Effector memory CD4-positive, alpha-beta T cell (primary cell): ENCODE measurements around the gene AACS.
A peak's percentile ranks its signal among the peaks of the same experiment; 100 is the strongest.

ENCODE experiments used
- DNase-seq, 3 donors: peaks; one replicate each; pipeline ENCODE4 v3.0.0-alpha.2; 2020
- H3K27ac ChIP-seq: 2 replicates; pipeline ENCODE4 v1.7.0; 2013; ENCODE audit warnings: mild to moderate bottlenecking, low read length, moderate library complexity; ENCODE audit not compliant: insufficient read depth, poor library complexity, severe bottlenecking
- H3K27me3 ChIP-seq: replicated peaks from 2 replicates; pipeline ENCODE4 v1.7.0; 2013; ENCODE audit warnings: mild to moderate bottlenecking, low read length; ENCODE audit not compliant: insufficient read depth, control insufficient read depth, poor library complexity, severe bottlenecking
- H3K36me3 ChIP-seq: 2 replicates; pipeline ENCODE4 v1.7.0; 2013; ENCODE audit warnings: mild to moderate bottlenecking, low read length, moderate library complexity; ENCODE audit not compliant: control insufficient read depth, insufficient read depth
- H3K4me1 ChIP-seq: 2 replicates; pipeline ENCODE4 v1.7.0; 2013; ENCODE audit warnings: low read length, mild to moderate bottlenecking; ENCODE audit not compliant: control insufficient read depth, insufficient read depth, poor library complexity, severe bottlenecking
- H3K4me3 ChIP-seq: 2 replicates; pipeline ENCODE4 v1.7.0; 2013; ENCODE audit warnings: low read length, low read depth, mild to moderate bottlenecking; ENCODE audit not compliant: insufficient read depth, poor library complexity, severe bottlenecking
- H3K9me3 ChIP-seq: 2 replicates; pipeline ENCODE4 v1.7.0; 2013; ENCODE audit warnings: mild to moderate bottlenecking, low read length, moderate library complexity; ENCODE audit not compliant: control insufficient read depth

AACS gene

DNA sequence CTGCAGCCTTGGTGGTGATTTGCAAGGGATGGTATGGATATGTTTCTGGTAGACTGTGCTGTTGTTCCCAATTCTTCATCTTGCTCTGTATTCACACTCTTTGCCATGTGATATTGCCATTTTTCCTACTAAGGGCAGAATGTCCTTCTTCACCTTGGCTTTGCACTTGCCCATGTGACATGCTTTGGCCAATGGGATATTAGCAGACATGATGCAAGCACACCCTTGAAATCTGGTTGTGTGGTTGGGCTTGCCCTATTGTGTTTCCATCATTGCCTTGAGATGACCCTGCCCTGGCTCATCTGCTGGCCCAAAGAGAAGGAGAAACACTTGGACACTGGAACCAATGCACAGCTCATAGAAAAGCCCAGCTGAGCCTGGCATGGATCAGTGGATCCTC is 110.3 kb downstream of the AACS start:
- H3K27ac ChIP-seq, result no peak overlapping the region
- no peaks in the 10 kb centered on the region for H3K27me3 ChIP-seq
- no peaks in the 10 kb centered on the region for H3K36me3 ChIP-seq
- no peaks in the 10 kb centered on the region for H3K9me3 ChIP-seq
- DNase-seq, result no peak
- H3K4me1 ChIP-seq, result no peaks in the 10 kb centered on the region
- H3K4me3 ChIP-seq, result no peak overlapping the region

DNA sequence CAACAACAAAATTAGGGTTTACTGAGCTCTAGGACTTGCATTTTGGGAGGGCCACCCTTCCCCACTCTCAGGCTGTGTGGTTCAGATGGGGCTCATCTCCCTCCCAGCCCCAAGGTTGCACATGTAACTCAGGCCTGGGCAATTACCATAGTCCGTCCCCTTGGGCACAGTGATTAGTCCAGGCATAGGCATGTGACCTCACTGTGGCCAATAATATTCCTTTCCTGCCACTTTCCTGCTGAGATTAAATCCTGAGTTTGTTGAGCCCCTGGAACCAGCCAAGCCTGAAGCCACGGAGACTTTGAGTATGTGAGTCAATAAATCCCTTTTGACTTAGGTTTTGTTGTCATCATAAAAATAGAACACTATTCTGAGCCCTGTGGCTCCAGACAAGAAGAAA is 113.0 kb downstream of the AACS start:
- no peaks in the 10 kb centered on the region for H3K9me3 ChIP-seq
- peaks cover under 1% of the 10 kb centered on the region for H3K27me3 ChIP-seq
- peaks cover 1% of the 10 kb centered on the region for H3K4me1 ChIP-seq
- no peak overlapping the region for H3K27ac ChIP-seq
- DNase-seq, result no peak
- no peak overlapping the region for H3K4me3 ChIP-seq
- H3K36me3 ChIP-seq, result no peaks in the 10 kb centered on the region

DNA sequence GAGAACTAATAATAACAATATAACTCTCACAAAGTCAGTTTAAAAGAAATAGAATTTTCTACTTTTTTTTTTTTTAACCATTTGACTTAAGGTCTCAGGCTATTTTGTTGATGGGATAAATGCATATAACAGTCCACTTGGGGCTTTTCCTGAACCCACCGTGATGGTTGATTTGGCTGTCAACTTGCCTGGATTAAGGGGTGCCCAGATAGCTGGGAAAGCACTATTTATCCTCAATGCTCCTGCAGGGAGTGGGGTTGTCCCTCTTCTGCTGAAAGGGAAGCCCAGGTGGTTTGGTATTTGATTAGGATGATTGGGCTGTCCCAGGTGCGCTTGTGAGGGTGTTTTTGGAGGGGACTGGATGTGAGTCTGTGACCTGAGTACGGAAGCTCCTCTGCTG is 114.9 kb downstream of the AACS start:
- no peak overlapping the region for H3K4me3 ChIP-seq
- peaks cover 18% of the 10 kb centered on the region for H3K27me3 ChIP-seq
- no peaks in the 10 kb centered on the region for H3K36me3 ChIP-seq
- no peaks in the 10 kb centered on the region for H3K9me3 ChIP-seq
- H3K4me1 ChIP-seq, result peaks cover 4% of the 10 kb centered on the region
- DNase-seq, result no peak
- no peak overlapping the region for H3K27ac ChIP-seq

DNA sequence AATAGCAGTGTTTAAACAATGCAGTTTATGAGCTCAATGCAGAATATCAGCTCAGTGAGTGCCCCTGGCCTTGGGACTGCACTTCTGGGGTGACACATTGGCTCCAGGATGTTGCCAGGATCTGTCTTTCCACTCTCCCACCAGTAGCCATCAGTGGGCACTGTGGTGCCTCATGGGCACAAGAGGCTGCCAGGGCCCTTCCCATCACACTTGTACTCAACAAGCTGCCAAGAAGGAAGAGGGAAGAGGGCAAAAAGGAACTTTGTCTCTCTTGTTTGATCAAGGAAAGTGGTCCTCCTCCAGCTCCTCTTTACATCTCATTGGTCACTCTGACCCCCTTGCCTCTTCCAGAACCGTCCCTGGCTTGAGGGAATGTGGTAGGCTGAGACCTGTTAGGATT is 115.9 kb downstream of the AACS start:
- Histone ChIP-seq H3K9me3 (no peaks in the 10 kb centered on the region), H3K4me1 (peaks cover 4% of the 10 kb centered on the region), H3K36me3 (no peaks in the 10 kb centered on the region), H3K27ac (no peak overlapping the region), H3K27me3 (peaks cover 18% of the 10 kb centered on the region), H3K4me3 (no peak overlapping the region)
- no peak for DNase-seq

DNA sequence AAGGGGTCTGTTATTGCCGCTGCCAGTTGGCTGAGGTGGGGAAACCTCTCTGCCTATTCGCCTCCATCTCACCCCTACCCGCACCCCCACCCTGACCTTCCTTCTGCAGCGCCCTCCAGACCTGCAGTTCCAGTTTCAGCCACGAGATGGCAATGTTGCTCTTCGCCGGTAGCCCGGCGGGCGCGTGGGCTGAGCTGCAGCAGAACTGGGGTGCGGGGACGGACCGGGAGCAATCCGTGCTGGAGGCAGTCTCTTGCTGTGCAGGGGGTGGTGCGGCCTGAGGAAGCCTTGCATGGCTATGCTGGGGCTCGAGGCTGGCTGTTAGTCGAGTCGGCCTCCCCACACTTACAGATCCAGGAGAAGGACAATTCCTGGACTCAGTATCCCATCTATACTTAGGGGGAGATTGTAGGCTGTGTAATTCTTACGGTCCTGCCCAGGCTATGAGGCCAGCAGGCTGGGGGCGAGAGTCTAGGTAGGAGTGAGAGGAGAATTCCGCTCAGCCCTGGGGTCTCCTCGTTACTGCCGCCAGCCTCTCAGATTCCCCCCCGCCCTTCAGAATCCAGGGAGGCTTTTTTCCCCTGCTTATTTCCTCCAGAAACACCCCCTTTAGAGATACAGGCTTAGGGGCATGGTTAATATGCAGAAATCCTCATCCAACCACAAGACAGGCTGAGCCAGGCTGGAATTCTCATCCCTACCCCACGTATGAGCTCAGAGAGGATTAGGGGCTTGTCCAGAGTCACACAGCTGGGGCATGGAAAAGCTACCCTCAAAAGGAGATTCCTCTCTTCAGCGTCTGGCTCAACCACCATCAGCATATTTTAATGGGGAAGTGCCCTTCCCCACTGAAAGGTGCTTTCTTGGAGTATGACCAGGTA is 118.2 kb downstream of the AACS start:
- Histone ChIP-seq H3K27ac (no peak overlapping the region), H3K4me1 (peaks cover 8% of the 10 kb centered on the region), H3K27me3 (peaks cover 21% of the 10 kb centered on the region), H3K4me3 (no peak overlapping the region), H3K36me3 (no peaks in the 10 kb centered on the region), H3K9me3 (no peaks in the 10 kb centered on the region)
- DNase-seq, result peak; percentile 21 to 52 (median 29)

DNA sequence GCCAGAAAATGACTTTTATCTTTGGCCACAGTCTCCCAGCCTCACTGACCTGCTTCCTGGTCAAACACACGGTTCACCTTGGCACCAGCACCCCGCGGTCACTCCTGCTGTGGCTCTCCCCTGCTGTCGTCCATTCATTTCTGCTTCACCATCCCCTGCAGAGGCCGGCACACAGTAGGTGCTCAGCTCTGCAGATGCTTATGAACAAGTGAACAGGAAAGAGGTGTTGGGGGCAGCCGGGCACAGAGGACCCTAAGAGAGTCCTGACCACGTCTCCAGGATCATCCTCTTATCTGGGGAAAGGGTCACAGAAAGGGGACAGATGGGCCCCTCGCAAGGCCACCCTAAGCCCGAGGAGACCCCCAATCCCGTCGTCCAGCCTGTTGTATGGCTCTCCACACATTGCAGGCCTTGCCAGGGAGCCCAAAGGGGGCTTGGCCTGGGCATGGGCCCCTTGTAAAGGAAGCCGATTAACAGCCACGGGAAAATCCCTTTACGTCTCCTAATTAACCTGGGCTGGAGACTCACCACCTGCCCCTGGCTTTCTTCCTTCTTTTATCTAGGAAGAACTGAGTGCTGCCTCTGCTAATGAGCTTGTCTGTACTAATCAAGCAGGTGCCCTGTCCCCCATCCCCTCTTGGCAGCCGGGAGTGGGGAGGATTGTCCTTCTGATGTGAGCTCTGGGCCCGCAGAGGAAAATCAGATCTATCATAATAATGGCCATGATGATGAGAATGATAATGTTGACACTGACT is 119.2 kb downstream of the AACS start:
- Histone ChIP-seq H3K36me3 (no peaks in the 10 kb centered on the region), H3K4me3 (no peak overlapping the region), H3K27ac (no peak overlapping the region), H3K27me3 (peaks cover 30% of the 10 kb centered on the region), H3K9me3 (no peaks in the 10 kb centered on the region), H3K4me1 (peaks cover 8% of the 10 kb centered on the region)
- DNase-seq, result no peak

DNA sequence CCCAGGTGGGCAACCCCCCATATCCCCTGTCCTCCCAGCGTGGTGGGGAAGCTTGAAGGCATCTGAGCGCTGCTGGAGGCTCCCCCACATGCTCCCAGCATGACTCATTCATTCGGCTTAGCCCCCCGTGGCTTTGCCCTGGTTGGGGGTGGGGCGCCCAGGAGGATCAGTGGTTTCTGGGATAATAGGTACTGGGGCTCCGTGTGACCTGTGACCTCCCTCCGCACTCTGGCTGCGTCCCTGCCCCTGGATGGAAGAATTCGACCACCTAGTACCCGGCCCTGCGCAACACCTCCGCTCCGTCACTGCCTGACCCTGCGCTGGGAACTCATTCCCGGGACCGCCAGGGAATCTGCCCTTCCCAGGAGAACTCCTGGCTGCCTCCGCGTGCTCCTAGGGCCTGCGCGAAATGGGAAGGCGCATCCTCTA is 120.1 kb downstream of the AACS start:
- H3K9me3 ChIP-seq, result no peaks in the 10 kb centered on the region
- DNase-seq, result no peak
- no peak overlapping the region for H3K27ac ChIP-seq
- H3K36me3 ChIP-seq, result no peaks in the 10 kb centered on the region
- H3K27me3 ChIP-seq, result peaks cover 39% of the 10 kb centered on the region
- H3K4me1 ChIP-seq, result peaks cover 8% of the 10 kb centered on the region
- H3K4me3 ChIP-seq, result no peak overlapping the region

DNA sequence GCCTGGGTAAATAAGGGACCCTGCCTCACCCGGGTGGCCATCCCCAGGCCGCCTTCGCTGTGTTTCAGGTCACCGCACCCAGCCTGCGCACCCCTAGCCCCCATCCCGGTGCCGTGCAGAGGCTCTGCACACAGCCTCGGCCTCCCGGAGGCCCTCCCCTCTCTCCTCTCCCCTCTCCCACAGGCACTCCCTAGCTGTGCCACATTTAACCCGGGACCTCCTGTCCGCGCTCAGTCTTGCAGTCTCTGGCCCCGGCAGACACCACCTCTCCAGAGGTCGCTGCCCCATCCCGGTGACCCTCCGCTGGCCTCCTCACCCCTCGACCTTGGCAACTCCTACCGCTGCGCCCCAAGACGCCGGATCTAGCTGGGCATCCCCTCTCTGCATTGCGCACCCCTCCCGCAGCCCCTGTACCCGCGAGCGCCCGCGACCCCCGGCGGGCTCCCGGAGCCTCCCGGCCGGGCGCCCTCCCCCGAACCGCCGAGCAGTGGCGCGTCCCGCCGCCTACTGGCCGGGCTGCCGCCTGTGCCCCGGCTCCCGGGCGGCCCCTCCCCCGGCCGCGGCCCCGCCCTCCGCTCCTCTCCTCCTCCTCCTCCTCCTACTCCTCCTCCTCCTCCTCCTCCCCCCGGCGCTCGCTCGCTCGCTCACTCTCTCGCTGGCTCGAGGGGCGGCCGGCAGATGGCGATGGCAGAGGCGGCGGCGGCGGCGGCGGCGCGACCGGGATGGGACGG is 120.7 kb downstream of the AACS start, which contains the start of gene TMEM132B:
Gene TMEM132B (plus strand): TSS at position 647 of the 731 bp plus-strand sequence.
- Histone ChIP-seq H3K36me3 (no peaks in the 10 kb centered on the region), H3K4me3 (no peak within 1 kb of the TSS), H3K27ac (no peak within 1 kb of the TSS), H3K27me3 (peaks cover 41% of the 10 kb centered on the region), H3K4me1 (peaks cover 8% of the 10 kb centered on the region), H3K9me3 (no peaks in the 10 kb centered on the region)
- no peak for DNase-seq

DNA sequence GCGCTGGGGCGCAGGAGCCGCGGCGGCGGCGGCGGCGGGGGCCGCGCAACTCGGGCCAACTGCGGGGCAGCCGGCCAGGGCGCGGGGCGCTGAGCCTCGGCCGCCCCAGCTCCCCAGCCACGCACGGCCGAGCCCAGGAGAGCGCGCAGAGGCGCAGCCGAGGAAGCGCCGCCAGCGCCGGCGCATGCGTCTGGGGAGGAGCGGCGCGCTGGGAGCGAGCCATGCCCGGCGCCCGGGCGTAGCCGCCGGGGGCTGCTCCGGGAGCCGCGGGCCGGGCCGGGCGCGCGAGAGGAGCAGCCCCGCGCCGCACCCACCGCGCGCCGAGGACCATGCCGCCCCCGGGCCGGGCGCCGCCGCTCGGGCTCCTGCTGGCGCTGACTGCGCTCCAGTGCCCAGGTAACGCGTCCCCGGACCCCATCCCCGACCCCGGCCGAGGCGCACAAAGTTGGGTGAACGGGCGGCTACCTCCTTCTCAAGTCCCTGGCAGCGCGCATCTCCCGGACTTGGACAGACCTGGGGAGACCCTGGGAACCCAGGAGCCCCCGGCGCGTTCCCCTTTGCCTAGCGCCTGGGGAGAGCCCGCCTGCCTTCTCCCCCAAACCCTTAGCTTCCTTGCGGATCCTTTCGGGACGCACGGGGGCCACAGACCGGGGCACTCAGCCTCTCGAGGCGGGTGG is 121.4 kb downstream of the AACS start:
- Histone ChIP-seq H3K27me3 (peaks cover 41% of the 10 kb centered on the region), H3K9me3 (no peaks in the 10 kb centered on the region), H3K4me3 (no peak overlapping the region), H3K27ac (no peak overlapping the region), H3K4me1 (peaks cover 8% of the 10 kb centered on the region), H3K36me3 (no peaks in the 10 kb centered on the region)
- DNase-seq, result no peak
